GM13976 (cell line): ENCODE data around the gene KIAA1614.

Source experiments
- DNase-seq: peaks from one replicate; pipeline ENCODE4 v3.0.0; 2012; ENCODE audit warnings: low spot score
- CTCF ChIP-seq: IDR thresholded peaks from 2 replicates; pipeline ENCODE4 v1.5.1; 2012; ENCODE audit warnings: borderline replicate concordance, mild to moderate bottlenecking; ENCODE audit not compliant: insufficient read depth; ENCODE audit errors: extremely low read depth, missing control alignments, control extremely low read depth
- in situ Hi-C: fragments of 300-500 bp; cut with MboI; formaldehyde crosslinking; loops from one replicate; pipeline ENCODE4 v1.12.0; 2022; ENCODE audit warnings: low sequenced_read_pairs, mixed read lengths, inconsistent platforms; ENCODE audit not compliant: unreplicated experiment

Gene KIAA1614, protein sequence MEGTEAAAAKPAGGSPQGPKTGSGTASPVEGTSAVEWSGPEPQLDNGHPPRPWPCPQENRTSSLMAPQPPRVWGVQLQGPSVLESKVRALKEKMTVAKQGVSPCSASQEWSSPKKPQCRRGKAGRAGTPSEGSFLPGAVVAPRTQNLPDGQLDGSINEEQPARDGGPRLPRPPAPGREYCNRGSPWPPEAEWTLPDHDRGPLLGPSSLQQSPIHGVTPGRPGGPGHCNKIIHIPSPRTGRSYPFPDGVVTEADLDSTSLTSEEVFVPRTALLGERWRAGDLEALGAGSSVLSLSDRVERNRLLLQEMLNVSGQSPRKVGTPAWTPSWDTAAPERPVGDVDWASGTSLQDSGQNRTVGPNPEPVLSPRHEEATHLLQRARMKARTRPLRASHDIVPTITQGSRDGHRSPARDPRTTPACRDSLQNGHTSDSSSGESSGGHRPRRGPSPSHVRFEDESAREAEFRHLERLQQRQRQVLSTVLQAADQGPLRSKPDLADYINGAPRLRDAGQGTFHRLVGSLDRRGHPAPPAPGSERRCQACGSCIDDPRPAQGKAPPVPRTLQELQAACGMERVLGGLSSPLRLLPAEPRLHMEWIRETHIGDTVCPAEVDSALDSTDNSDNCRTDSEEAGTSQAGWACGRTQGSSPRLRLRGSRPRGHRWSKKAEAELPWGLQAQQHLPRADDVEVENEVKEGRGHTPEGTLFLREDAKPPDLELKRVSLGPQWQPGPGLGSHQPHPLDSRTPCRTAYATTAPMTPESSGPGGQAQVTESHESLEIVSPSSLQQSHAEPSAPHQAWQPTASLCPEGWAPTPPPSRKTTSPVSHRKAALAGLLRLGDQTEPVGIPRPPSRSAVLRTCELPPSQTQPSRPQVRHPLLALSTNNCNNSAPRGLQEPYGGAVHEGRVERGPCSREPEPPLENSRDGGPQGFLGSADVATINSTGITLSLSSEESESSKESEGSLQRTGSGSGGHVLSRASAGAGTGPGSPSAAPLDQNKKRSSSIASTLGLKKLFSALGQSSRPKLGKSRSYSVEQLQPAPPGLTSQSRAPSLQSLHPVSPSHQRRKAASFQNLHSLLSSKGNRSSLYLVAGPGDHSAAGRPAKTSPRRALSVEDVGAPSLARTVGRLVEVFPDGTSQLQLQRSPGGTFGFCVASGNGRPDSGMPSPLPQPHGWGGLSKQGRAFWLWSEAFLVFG

DNA sequence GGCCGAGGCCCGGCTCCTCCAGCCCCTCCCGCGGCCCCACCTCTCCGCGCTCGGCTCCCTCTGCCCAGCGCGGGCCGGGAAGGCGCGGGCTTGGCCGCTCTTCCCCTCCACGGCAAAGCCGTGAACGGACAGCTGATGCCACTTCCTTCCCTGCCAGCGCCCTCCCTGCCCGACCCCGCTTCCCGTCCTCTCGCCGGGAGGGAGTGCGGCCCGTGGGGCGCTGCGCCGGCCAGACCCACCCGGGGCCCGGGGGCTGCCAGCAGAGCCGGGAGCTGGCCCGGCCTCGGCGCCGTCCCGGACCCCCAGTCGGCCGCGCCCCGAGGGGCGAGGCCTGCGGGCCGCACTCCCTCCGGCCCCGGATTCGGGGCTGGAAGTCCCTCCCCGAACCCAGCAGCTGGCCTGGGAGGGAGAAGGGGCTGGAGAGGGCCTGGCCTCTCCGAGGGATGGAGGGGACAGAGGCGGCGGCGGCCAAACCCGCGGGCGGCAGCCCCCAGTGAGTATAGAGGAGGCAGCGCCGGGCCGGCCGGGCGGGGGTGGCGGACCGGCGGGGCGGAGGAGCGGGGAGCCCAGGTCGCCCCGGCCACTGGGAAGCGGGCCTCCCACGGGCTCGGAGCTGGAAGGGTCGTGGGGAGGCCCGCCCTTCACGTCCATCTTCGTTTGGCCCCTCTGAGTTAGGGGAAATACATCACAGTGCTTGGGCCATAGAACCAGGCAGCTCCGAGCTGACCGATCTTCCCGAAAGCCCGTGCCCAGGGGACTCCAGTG lies at the start of gene KIAA1614:
KIAA1614 (plus strand) TSS at position 97 of the 765 bp plus-strand sequence; CDS start at position 444, 347 bp downstream.
- no peak for DNase-seq
- in situ Hi-C loops: no loop called here

GRCh38 chr1:180863158-180863775 lies 49.4 kb upstream of the KIAA1614 start:
- TF ChIP-seq CTCF: peak; percentile 45
- no peak for DNase-seq
- in situ Hi-C loops: no loop called here

More for the DNA sequence above, at the start of gene KIAA1614:
- TF ChIP-seq CTCF: no peak

GRCh38 chr1:180881806-180882509 lies 30.7 kb upstream of the KIAA1614 start:
- DNase-seq: peak; percentile 67
- in situ Hi-C loops: loop anchor here (5.0 to 25.0 kb wide), 2 partner anchors 260 to 530 kb away; no protein-coding TSS in a partner anchor
- TF ChIP-seq CTCF: peak; percentile 43

DNA sequence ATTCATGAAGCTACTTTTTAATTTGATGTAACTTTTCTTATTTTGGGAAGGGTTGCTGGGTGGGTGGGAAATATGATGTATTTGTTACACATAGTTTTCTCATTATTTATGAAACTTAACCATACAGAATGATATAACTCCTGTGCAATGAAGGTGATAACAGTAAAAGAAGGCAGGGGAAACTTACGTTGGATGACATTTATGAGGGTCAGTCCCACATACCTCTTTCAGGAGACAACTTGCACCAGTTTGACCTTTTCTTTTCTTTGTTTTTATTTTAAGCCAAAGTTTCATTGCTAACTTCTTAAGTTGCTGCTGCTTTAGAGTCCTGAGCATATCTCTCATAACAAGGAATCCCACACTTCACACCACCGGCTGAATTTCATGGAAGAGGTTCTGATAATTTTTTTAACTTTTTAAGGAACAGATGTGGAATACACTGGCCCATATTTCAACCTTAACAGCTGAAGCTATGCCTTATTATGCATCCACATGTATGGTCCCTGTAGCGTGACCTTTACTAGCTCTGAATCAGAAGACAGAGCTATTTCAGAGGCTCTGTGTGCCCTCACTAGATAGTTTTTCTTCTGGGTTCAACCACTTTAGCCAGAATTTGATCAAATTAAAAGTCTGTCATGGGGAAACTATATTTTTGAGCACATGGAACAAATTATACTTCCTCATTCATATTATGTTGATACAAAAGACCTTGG lies 28.0 kb upstream of the KIAA1614 start:
- DNase-seq: no peak
- no peak for TF ChIP-seq CTCF
- in situ Hi-C loops: loop anchor here (5.0 to 25.0 kb wide), 2 partner anchors 258 to 528 kb away; no protein-coding TSS in a partner anchor

- no peak for TF ChIP-seq CTCF
- DNase-seq: no peak
- in situ Hi-C loops: loop anchor here (25.0 kb wide), 1 partner anchor 526 kb away; no protein-coding TSS in a partner anchor
Measured at GRCh38 chr1:180886338-180886737, 26.4 kb upstream of the KIAA1614 start.
